Measurements from ENCODE around the gene KRTAP19-4. TPM values are rescaled to one million over a fixed set of nuclear protein-coding genes. Genes with fewer than 3 reads are reported as not detected.

The KRTAP19-4 gene
- polyA plus RNA-seq, 1 experiment, result not detected

DNA sequence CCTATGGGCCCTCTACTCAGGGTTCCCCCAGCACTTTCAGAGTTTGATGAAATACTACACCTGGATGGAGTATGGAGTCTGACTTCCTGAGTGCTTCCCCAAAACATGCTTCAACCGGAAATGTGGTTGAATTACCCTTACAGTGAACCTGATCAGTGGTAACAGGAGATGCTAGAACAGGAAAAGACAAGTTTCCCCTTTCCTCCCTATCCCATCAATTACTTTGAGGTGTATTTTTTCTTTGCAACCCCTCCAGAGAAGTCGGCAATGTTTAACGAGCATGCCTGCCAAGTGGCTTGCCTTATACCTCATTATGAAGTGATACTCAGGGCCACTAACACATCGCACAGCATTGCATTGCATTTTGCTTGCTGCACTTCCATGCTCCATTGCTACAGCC, 49.9 kb downstream of the KRTAP19-4 start:
- no peak overlapping the region for H3K4me3 ChIP-seq (ENCODE audit: low read depth, low read length)
- H3K27me3 ChIP-seq (ENCODE audit: control insufficient read depth, insufficient read depth, low read length), result no peaks in the 10 kb centered on the region
- DNase-seq (ENCODE audit: low read depth), result no peak
- ChIA-PET POLR2A (no interaction called here), CTCF (no interaction called here)
- TF ChIP-seq, protein P1, sequence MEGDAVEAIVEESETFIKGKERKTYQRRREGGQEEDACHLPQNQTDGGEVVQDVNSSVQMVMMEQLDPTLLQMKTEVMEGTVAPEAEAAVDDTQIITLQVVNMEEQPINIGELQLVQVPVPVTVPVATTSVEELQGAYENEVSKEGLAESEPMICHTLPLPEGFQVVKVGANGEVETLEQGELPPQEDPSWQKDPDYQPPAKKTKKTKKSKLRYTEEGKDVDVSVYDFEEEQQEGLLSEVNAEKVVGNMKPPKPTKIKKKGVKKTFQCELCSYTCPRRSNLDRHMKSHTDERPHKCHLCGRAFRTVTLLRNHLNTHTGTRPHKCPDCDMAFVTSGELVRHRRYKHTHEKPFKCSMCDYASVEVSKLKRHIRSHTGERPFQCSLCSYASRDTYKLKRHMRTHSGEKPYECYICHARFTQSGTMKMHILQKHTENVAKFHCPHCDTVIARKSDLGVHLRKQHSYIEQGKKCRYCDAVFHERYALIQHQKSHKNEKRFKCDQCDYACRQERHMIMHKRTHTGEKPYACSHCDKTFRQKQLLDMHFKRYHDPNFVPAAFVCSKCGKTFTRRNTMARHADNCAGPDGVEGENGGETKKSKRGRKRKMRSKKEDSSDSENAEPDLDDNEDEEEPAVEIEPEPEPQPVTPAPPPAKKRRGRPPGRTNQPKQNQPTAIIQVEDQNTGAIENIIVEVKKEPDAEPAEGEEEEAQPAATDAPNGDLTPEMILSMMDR (IDR thresholded peaks at IDR 0.05; ENCODE audit: insufficient read depth, low read depth, low read length), result no peak
- no peaks in the 10 kb centered on the region for H3K36me3 ChIP-seq (ENCODE audit: control insufficient read depth, insufficient read depth, low read length)

Small RNA genes within 50 kb of the gene (small RNA-seq; reads per million reads assigned to genes)
- gene AP000567.1 (ENCODE audit: insufficient read length, low read depth, low replicate concordance) (not detected), gene KRTAP19-10P (ENCODE audit: insufficient read length, low read depth, low replicate concordance) (not detected), gene KRTAP19-11P (ENCODE audit: insufficient read length, low read depth, low replicate concordance) (not detected), gene KRTAP19-9P (ENCODE audit: insufficient read length, low read depth, low replicate concordance) (not detected)

Other genes with a start within 250 kb of the KRTAP19-4 start
- gene KRTAP24-1, start 214.2 kb downstream of the KRTAP19-4 start, polyA plus RNA-seq (2011; rRNA removed), result not detected in 2 replicates
- gene KRTAP25-1, start 207.7 kb downstream of the KRTAP19-4 start, polyA plus RNA-seq (2011; rRNA removed), result not detected in 2 replicates
- gene KRTAP26-1, start 176.8 kb downstream of the KRTAP19-4 start, polyA plus RNA-seq (2011; rRNA removed), result not detected in 2 replicates
- gene KRTAP27-1, start 159.5 kb downstream of the KRTAP19-4 start, polyA plus RNA-seq (2011; rRNA removed), result not detected in 2 replicates
- not detected in 2 replicates for gene KRTAP23-1, start 148.6 kb downstream of the KRTAP19-4 start, polyA plus RNA-seq (2011; rRNA removed)
- gene KRTAP13-2, start 124.9 kb downstream of the KRTAP19-4 start, polyA plus RNA-seq (2011; rRNA removed), result not detected in 2 replicates
- gene KRTAP13-1, start 101.1 kb downstream of the KRTAP19-4 start, polyA plus RNA-seq (2011; rRNA removed), result not detected in 2 replicates
- not detected in 2 replicates for gene KRTAP13-3, start 71.2 kb downstream of the KRTAP19-4 start, polyA plus RNA-seq (2011; rRNA removed)
- gene KRTAP13-4, start 66.9 kb downstream of the KRTAP19-4 start, polyA plus RNA-seq (2011; rRNA removed), result not detected in 2 replicates
- not detected in 2 replicates for gene KRTAP15-1, start 56.9 kb downstream of the KRTAP19-4 start, polyA plus RNA-seq (2011; rRNA removed)
- not detected in 2 replicates for gene KRTAP19-1, start 16.8 kb downstream of the KRTAP19-4 start, polyA plus RNA-seq (2011; rRNA removed)
- gene KRTAP19-2, start 9.7 kb downstream of the KRTAP19-4 start, polyA plus RNA-seq (2011; rRNA removed), result not detected in 2 replicates
- not detected in 2 replicates for gene KRTAP19-3, start 5.2 kb downstream of the KRTAP19-4 start, polyA plus RNA-seq (2011; rRNA removed)
- not detected in 2 replicates for gene KRTAP19-5, start 5.0 kb upstream of the KRTAP19-4 start, polyA plus RNA-seq (2011; rRNA removed)
- not detected in 2 replicates for gene KRTAP19-6, start 44.7 kb upstream of the KRTAP19-4 start, polyA plus RNA-seq (2011; rRNA removed)
- not detected in 2 replicates for gene KRTAP19-7, start 64.1 kb upstream of the KRTAP19-4 start, polyA plus RNA-seq (2011; rRNA removed)
- gene KRTAP22-2, start 93.2 kb upstream of the KRTAP19-4 start, polyA plus RNA-seq (2011; rRNA removed), result not detected in 2 replicates
- not detected in 2 replicates for gene KRTAP6-3, start 95.3 kb upstream of the KRTAP19-4 start, polyA plus RNA-seq (2011; rRNA removed)
- not detected in 2 replicates for gene KRTAP6-2, start 101.7 kb upstream of the KRTAP19-4 start, polyA plus RNA-seq (2011; rRNA removed)
- not detected in 2 replicates for gene KRTAP22-1, start 103.9 kb upstream of the KRTAP19-4 start, polyA plus RNA-seq (2011; rRNA removed)
- not detected in 2 replicates for gene KRTAP6-1, start 116.8 kb upstream of the KRTAP19-4 start, polyA plus RNA-seq (2011; rRNA removed)
- gene KRTAP20-1, start 119.3 kb upstream of the KRTAP19-4 start, polyA plus RNA-seq (2011; rRNA removed), result not detected in 2 replicates
- not detected in 2 replicates for gene KRTAP20-4, start 123.5 kb upstream of the KRTAP19-4 start, polyA plus RNA-seq (2011; rRNA removed)
- not detected in 2 replicates for gene KRTAP20-2, start 138.0 kb upstream of the KRTAP19-4 start, polyA plus RNA-seq (2011; rRNA removed)
- gene KRTAP20-3, start 145.7 kb upstream of the KRTAP19-4 start, polyA plus RNA-seq (2011; rRNA removed), result not detected in 2 replicates
- gene KRTAP21-3, start 221.6 kb upstream of the KRTAP19-4 start, polyA plus RNA-seq (2011; rRNA removed), result not detected in 2 replicates